Measurements from ENCODE around the gene SLC22A14.
"Not testable (repeated sequence)": the region's sequence is repeated elsewhere in the genome, so short reads cannot be mapped to it uniquely, and the experiment has no call there.

Gene SLC22A14

GRCh38 chr3:38314764-38315487 is 32.8 kb downstream of the SLC22A14 start:
- DNase-seq: no peak

GRCh38 chr3:38315488-38316230 is 33.6 kb downstream of the SLC22A14 start:
- no peak for DNase-seq

GRCh38 chr3:38316356-38317191 is 34.5 kb downstream of the SLC22A14 start:
- no peak for DNase-seq

GRCh38 chr3:38317192-38317759 is 35.2 kb downstream of the SLC22A14 start:
- no peak for DNase-seq

GRCh38 chr3:38318766-38319671 is 36.9 kb downstream of the SLC22A14 start:
- DNase-seq: no peak

- DNase-seq: not testable (repeated sequence)
Observed at GRCh38 chr3:38320638-38321037, 38.5 kb downstream of the SLC22A14 start.

GRCh38 chr3:38323060-38323459 is 41.0 kb downstream of the SLC22A14 start:
- no peak for DNase-seq

GRCh38 chr3:38325256-38325655 is 43.2 kb downstream of the SLC22A14 start:
- no peak for DNase-seq

- no peak for DNase-seq
Observed at GRCh38 chr3:38327335-38328009, 45.4 kb downstream of the SLC22A14 start.

- no peak for DNase-seq
Observed at GRCh38 chr3:38331257-38332022, 49.3 kb downstream of the SLC22A14 start.

GRCh38 chr3:38332201-38332600 is 50.1 kb downstream of the SLC22A14 start:
- DNase-seq: no peak

GRCh38 chr3:38334142-38335055 is 52.3 kb downstream of the SLC22A14 start:
- no peak for DNase-seq

- DNase-seq: no peak
Observed at GRCh38 chr3:38335263-38335662, 53.2 kb downstream of the SLC22A14 start.

- DNase-seq: no peak
Observed at GRCh38 chr3:38337703-38338102, 55.6 kb downstream of the SLC22A14 start.

- no peak for DNase-seq
Observed at GRCh38 chr3:38343797-38344594, 61.9 kb downstream of the SLC22A14 start.

GRCh38 chr3:38345879-38346586 is 63.9 kb downstream of the SLC22A14 start:
- no peak for DNase-seq

- peak; percentile 69 for DNase-seq
Observed at GRCh38 chr3:38346587-38347410, 64.7 kb downstream of the SLC22A14 start, which contains the start of gene XYLB. Gene XYLB (plus strand): TSS chr3:38346785. CDS start chr3:38346869, 84 bp downstream.

Data from activated gamma-delta T cell treated with Interleukin-2 at 50 U/mL for 16 hours (primary cell).